Ovary (tissue), 3 donors: ENCODE measurements around the gene NDUFA3.

Experiments
- EP300 ChIP-seq: sonication (generic); formaldehyde crosslinking; IDR thresholded peaks from one replicate; pipeline ENCODE4 v1.6.1; 2017; ENCODE audit warnings: antibody characterized with exemption
- POLR2A ChIP-seq: fragments of 450-650 bp; IDR thresholded peaks from one replicate; pipeline ENCODE4 v1.6.1; 2017; ENCODE audit warnings: antibody characterized with exemption, mild to moderate bottlenecking, moderate library complexity
- TF ChIP-seq, protein P1 (sequence below), 3 donors: fragments of 450-650 bp in 2 of 3; fragments of 200-600 bp in 1 of 3; IDR thresholded peaks; one replicate each; pipeline versions ENCODE4 v1.5.1 to v1.8.0; 2016 to 2022; ENCODE audit warnings: antibody characterized with exemption in 3 of 3, mild to moderate bottlenecking in 1 of 3
- donor health status: DM: no; HTN: no; CAD: no.

DNA sequence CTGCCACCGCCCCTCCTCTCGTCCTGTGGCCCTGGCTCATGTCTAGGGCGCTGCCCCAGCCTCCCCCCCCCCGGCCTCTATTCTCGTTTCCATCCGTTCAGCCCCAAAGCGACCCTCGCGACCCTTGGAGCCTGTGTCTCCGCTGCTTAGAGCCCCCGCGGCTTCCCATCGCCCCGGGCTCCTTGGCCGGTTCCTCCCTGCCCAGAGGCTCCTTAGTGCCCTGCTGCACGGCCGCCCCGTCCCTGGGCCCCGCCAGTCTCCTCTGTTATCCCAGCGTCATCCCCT is 25.7 kb downstream of the NDUFA3 start:
- TF ChIP-seq, protein P1, sequence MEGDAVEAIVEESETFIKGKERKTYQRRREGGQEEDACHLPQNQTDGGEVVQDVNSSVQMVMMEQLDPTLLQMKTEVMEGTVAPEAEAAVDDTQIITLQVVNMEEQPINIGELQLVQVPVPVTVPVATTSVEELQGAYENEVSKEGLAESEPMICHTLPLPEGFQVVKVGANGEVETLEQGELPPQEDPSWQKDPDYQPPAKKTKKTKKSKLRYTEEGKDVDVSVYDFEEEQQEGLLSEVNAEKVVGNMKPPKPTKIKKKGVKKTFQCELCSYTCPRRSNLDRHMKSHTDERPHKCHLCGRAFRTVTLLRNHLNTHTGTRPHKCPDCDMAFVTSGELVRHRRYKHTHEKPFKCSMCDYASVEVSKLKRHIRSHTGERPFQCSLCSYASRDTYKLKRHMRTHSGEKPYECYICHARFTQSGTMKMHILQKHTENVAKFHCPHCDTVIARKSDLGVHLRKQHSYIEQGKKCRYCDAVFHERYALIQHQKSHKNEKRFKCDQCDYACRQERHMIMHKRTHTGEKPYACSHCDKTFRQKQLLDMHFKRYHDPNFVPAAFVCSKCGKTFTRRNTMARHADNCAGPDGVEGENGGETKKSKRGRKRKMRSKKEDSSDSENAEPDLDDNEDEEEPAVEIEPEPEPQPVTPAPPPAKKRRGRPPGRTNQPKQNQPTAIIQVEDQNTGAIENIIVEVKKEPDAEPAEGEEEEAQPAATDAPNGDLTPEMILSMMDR (IDR thresholded peaks at IDR 0.05), result no peak
- TF ChIP-seq POLR2A, result no peak
- TF ChIP-seq EP300, result no peak
